GM12873 (cell line): ENCODE measurements around the gene IER2.

Source experiments
- CTCF ChIP-seq: IDR thresholded peaks from 2 replicates; pipeline ENCODE4 v1.5.1; 2012; ENCODE audit warnings: low read depth, mild to moderate bottlenecking, moderate library complexity, low read length, control low read depth; ENCODE audit not compliant: insufficient read depth; ENCODE audit errors: missing control alignments

The IER2 gene

GRCh38 chr19:13181747-13182388, 31.7 kb downstream of the IER2 start:
- no peak for TF ChIP-seq CTCF

GRCh38 chr19:13187419-13187818, 37.2 kb downstream of the IER2 start:
- TF ChIP-seq CTCF = no peak

- TF ChIP-seq CTCF = no peak
Measured at GRCh38 chr19:13189600-13189999, 39.4 kb downstream of the IER2 start.

- no peak for TF ChIP-seq CTCF
Measured at GRCh38 chr19:13190781-13191540, 40.8 kb downstream of the IER2 start.

- peak; percentile 81 for TF ChIP-seq CTCF
Measured at GRCh38 chr19:13195678-13196077, 45.5 kb downstream of the IER2 start.

- TF ChIP-seq CTCF = no peak
Measured at GRCh38 chr19:13198634-13199033, 48.4 kb downstream of the IER2 start.
